ENCODE results near the gene MEA1.

MEA1 gene

GRCh38 chr6:43038727-43039126 lies 25.0 kb upstream of the MEA1 start:
- DNase-seq (ENCODE audit: low read depth), result no peak

GRCh38 chr6:43037706-43038105 lies 24.0 kb upstream of the MEA1 start:
- DNase-seq (ENCODE audit: low read depth), result no peak

- DNase-seq (ENCODE audit: low read depth), result no peak
These were observed 23.5 kb upstream of the MEA1 start for GRCh38 chr6:43037197-43037596.

- no peak for DNase-seq (ENCODE audit: low read depth)
These were observed 23.0 kb upstream of the MEA1 start for GRCh38 chr6:43036712-43037111.

GRCh38 chr6:43035495-43036194 lies 21.9 kb upstream of the MEA1 start:
- DNase-seq (ENCODE audit: low read depth), result no peak

- DNase-seq (ENCODE audit: low read depth), result no peak
These were observed 20.4 kb upstream of the MEA1 start for GRCh38 chr6:43034190-43034525.

GRCh38 chr6:43033496-43034189 lies 19.9 kb upstream of the MEA1 start:
- DNase-seq (ENCODE audit: low read depth), result no peak

- DNase-seq (ENCODE audit: low read depth), result no peak
These were observed 18.6 kb upstream of the MEA1 start for GRCh38 chr6:43032326-43032725.

GRCh38 chr6:43029120-43029519 lies 15.4 kb upstream of the MEA1 start:
- DNase-seq (ENCODE audit: low read depth), result no peak

- DNase-seq (ENCODE audit: low read depth), result no peak
These were observed 12.6 kb upstream of the MEA1 start for GRCh38 chr6:43026365-43026764.

- no peak for DNase-seq (ENCODE audit: low read depth)
These were observed 10.7 kb upstream of the MEA1 start for GRCh38 chr6:43024436-43024835.

GRCh38 chr6:43021270-43022047 lies 7.7 kb upstream of the MEA1 start, which contains the start of gene RRP36:
RRP36 (plus strand) TSS chr6:43021623; CDS start chr6:43021655, 32 bp downstream.
- DNase-seq (ENCODE audit: low read depth), result peak; percentile 86

GRCh38 chr6:43020847-43021246 lies 7.1 kb upstream of the MEA1 start:
- no peak for DNase-seq (ENCODE audit: low read depth)

GRCh38 chr6:43020052-43020705 lies 6.4 kb upstream of the MEA1 start:
- no peak for DNase-seq (ENCODE audit: low read depth)

GRCh38 chr6:43019152-43019551 lies 5.4 kb upstream of the MEA1 start:
- DNase-seq (ENCODE audit: low read depth), result no peak

- no peak for DNase-seq (ENCODE audit: low read depth)
These were observed 3.2 kb upstream of the MEA1 start for GRCh38 chr6:43016943-43017334.

- DNase-seq (ENCODE audit: low read depth), result no peak
These were observed 2.6 kb upstream of the MEA1 start for GRCh38 chr6:43016176-43016942.

- DNase-seq (ENCODE audit: low read depth), result peak; percentile 67
These were observed 726 bp upstream of the MEA1 start for GRCh38 chr6:43014434-43014909.

GRCh38 chr6:43013097-43013842 lies 476 bp downstream of the MEA1 start:
- peak; percentile 61 for DNase-seq (ENCODE audit: low read depth)

GRCh38 chr6:43012364-43012763 lies 1.4 kb downstream of the MEA1 start:
- no peak for DNase-seq (ENCODE audit: low read depth)

GRCh38 chr6:43011207-43011606 lies 2.5 kb downstream of the MEA1 start:
- DNase-seq (ENCODE audit: low read depth), result no peak

Data from ELR (cell line).